Measurements from ENCODE around the gene COL18A1.

The COL18A1 gene

DNA sequence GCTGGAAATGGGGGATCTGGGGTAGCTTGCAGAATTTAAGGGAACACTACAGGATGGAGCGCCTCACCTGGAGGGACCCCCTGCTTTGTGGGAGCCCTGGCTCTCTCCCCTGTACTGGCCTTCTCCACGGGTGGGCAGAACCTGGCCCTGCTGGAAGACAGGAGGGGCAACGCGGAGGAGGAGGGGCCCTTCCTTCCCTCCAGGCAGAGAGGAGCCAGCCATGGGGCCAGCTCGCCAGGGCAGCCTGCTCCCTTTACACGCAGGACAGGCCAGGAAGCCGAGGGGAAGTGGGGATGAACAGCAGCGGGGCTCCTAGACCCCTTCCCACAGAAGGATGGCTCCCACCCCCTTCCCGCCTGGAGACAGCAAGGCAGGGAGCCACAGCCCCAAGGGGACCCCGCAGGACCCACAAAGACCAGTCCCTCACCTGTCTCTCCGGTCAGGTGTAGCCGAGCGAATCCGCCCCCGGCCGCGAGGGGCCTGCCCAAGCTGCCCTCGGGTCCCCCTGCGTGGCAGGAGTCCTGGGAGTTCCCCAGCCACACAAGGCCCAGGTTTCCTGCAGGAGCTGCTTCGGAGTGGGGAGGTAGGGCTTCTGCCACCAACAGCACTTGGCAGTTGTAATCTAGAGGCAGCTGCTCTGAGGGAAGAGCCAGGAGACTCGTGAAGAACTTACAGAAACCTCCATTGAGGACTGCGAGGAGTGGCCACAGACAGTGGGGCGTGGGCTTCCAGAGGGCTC is 138.9 kb downstream of the COL18A1 start:
- TF ChIP-seq FOXM1 (IDR thresholded peaks at IDR 0.05; ENCODE audit: borderline replicate concordance) (no peak), NFRKB (IDR thresholded peaks at IDR 0.05) (no peak), SP1 (IDR thresholded peaks at IDR 0.05) (no peak), ARNT (IDR thresholded peaks at IDR 0.05) (no peak), ZNF384 (IDR thresholded peaks at IDR 0.05) (no peak), SUZ12 (IDR thresholded peaks at IDR 0.05) (no peak), HDGF (IDR thresholded peaks at IDR 0.05; ENCODE audit: borderline replicate concordance) (no peak), FOXK2 (IDR thresholded peaks at IDR 0.05) (no peak), CTBP1 (IDR thresholded peaks at IDR 0.05; ENCODE audit: borderline replicate concordance) (no peak), TARDBP (IDR thresholded peaks at IDR 0.05) (no peak), L3MBTL2 (conservative IDR thresholded peaks at IDR 0.05) (no peak), LEF1 (IDR thresholded peaks at IDR 0.05; ENCODE audit: borderline replicate concordance) (no peak), FOXA1 (IDR thresholded peaks at IDR 0.05) (no peak), BHLHE40 (IDR thresholded peaks at IDR 0.05; ENCODE audit: borderline replicate concordance) (no peak), ELF4 (IDR thresholded peaks at IDR 0.05) (no peak)
- TF ChIP-seq, protein P1, sequence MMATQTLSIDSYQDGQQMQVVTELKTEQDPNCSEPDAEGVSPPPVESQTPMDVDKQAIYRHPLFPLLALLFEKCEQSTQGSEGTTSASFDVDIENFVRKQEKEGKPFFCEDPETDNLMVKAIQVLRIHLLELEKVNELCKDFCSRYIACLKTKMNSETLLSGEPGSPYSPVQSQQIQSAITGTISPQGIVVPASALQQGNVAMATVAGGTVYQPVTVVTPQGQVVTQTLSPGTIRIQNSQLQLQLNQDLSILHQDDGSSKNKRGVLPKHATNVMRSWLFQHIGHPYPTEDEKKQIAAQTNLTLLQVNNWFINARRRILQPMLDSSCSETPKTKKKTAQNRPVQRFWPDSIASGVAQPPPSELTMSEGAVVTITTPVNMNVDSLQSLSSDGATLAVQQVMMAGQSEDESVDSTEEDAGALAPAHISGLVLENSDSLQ (IDR thresholded peaks at IDR 0.05): no peak
- ChIA-PET CTCF (no interaction called here), POLR2A (no interaction called here)
- no peak for DNase-seq (ENCODE audit: extremely low spot score)

DNA sequence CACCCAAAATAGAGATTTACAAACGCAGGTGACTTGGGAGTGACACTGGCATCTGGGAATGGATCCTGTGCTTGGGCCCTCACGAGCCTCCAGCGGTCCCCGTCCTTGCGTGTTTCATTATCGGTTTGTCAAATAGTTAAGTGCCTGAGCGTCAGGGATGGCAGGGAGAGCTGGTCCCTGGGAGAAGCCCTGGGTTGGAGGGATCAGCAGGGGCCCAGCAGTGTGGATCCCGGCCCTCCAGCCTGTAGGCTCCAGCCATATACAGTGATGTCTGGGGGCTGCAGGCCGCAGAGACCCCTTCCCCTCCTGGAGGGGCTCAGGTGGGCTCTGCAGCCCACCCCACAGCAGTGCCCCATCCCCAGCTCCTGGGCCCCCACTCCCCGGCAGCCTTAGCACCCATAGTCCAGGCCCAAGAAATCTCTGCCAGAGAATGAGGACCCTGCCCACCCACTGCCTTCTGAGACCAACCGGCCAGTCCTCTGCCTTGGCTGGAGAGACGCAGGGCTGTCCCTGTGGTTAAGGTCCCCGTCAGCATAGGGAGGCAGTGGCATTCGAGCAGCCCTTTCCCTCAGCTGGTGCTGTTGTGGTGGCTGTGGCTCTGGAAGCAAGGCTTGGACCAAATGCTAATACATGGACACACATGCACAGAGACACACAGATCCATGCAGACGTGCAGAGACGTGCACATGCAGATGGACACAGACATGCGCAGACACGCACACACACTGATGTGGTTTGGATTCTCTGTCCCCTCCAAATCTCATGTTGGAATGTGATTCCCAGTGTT is 139.7 kb downstream of the COL18A1 start:
- DNase-seq (ENCODE audit: extremely low spot score): no peak
- CTCF ChIA-PET: no interaction called here
- TF ChIP-seq FOXK2 (IDR thresholded peaks at IDR 0.05) (no peak), FOXA1 (IDR thresholded peaks at IDR 0.05) (no peak), HDGF (IDR thresholded peaks at IDR 0.05; ENCODE audit: borderline replicate concordance) (no peak), ARNT (IDR thresholded peaks at IDR 0.05) (no peak), NFRKB (IDR thresholded peaks at IDR 0.05) (no peak), SP1 (IDR thresholded peaks at IDR 0.05) (no peak), TARDBP (IDR thresholded peaks at IDR 0.05) (no peak), CTBP1 (IDR thresholded peaks at IDR 0.05; ENCODE audit: borderline replicate concordance) (no peak), ZNF384 (IDR thresholded peaks at IDR 0.05) (no peak), LEF1 (IDR thresholded peaks at IDR 0.05; ENCODE audit: borderline replicate concordance) (no peak), BHLHE40 (IDR thresholded peaks at IDR 0.05; ENCODE audit: borderline replicate concordance) (no peak), SUZ12 (IDR thresholded peaks at IDR 0.05) (no peak), L3MBTL2 (conservative IDR thresholded peaks at IDR 0.05) (no peak), ELF4 (IDR thresholded peaks at IDR 0.05) (no peak), FOXM1 (IDR thresholded peaks at IDR 0.05; ENCODE audit: borderline replicate concordance) (no peak)
- TF ChIP-seq, protein P1 (IDR thresholded peaks at IDR 0.05): no peak
- POLR2A ChIA-PET: no interaction called here

DNA sequence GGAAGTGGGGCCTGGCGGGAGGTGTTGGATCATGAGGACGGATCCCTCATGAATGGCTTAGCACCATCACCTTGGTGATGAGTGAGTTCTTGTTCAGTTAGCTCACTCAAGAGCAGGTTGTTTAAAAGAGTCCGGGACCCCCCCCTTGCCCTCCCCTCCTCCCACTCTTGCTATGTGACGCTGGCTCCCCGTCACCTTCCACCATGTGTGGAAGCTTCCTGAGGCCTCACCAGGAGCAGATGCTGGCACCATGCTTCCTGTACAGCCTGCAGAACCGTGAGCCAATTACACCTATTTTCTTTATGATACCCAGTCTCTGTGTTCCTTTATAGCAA is 140.2 kb downstream of the COL18A1 start:
- TF ChIP-seq FOXA1 (IDR thresholded peaks at IDR 0.05) (no peak), L3MBTL2 (conservative IDR thresholded peaks at IDR 0.05) (no peak), ELF4 (IDR thresholded peaks at IDR 0.05) (no peak), SUZ12 (IDR thresholded peaks at IDR 0.05) (no peak), NFRKB (IDR thresholded peaks at IDR 0.05) (no peak), FOXM1 (IDR thresholded peaks at IDR 0.05; ENCODE audit: borderline replicate concordance) (no peak), CTBP1 (IDR thresholded peaks at IDR 0.05; ENCODE audit: borderline replicate concordance) (no peak), TARDBP (IDR thresholded peaks at IDR 0.05) (no peak), HDGF (IDR thresholded peaks at IDR 0.05; ENCODE audit: borderline replicate concordance) (no peak), SP1 (IDR thresholded peaks at IDR 0.05) (no peak), ARNT (IDR thresholded peaks at IDR 0.05) (no peak), ZNF384 (IDR thresholded peaks at IDR 0.05) (no peak), FOXK2 (IDR thresholded peaks at IDR 0.05) (no peak), LEF1 (IDR thresholded peaks at IDR 0.05; ENCODE audit: borderline replicate concordance) (no peak), BHLHE40 (IDR thresholded peaks at IDR 0.05; ENCODE audit: borderline replicate concordance) (no peak)
- TF ChIP-seq, protein P1 (IDR thresholded peaks at IDR 0.05): no peak
- DNase-seq (ENCODE audit: extremely low spot score): no peak
- ChIA-PET POLR2A (no interaction called here), CTCF (no interaction called here)

DNA sequence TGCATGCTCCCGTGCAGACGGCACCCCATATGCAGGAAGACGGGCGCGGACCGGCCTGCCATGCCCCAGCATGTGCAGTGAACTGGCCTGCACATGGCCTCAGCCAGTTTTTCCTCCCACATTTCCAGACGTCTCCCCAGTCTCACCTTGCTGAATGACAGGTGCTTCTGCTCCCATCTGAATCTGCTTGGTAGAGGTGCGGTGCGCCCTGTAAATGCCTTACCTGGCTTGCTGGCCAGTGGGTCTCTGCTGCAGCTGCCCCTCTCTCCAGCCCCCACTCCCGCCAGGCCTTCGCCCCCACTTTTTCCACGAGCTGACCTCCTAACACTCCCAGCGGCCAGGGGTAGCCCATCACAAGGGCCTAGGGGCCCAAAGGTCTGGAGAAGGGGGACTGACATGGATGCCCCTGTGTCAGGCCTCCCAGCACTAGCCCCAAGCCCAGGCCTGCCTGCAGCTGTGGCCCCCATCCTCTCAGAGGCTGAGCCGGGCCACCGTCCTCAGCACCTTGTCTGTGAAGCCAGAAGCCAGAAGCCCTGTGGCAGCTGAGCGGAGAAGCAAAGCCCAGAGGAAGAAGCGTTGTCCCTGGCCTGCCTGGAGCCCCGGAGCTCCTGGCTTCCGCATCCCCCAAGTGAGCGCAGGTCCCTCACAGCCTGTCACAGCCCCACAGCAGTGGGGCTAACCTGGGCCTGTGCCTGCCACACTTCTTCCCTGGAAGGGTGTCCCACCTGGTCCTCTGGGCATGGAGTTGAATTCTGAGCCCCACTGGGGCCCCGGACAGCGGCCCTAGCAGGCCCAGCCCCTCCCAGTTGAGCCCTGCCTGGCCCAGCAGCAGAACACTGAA is 140.9 kb downstream of the COL18A1 start:
- DNase-seq (ENCODE audit: extremely low spot score): no peak
- CTCF ChIA-PET: no interaction called here
- TF ChIP-seq FOXA1 (IDR thresholded peaks at IDR 0.05): no peak
- no peak for TF ChIP-seq FOXM1 (IDR thresholded peaks at IDR 0.05; ENCODE audit: borderline replicate concordance)
- TF ChIP-seq SUZ12 (IDR thresholded peaks at IDR 0.05): no peak
- TF ChIP-seq ELF4 (IDR thresholded peaks at IDR 0.05): no peak
- no peak for TF ChIP-seq CTBP1 (IDR thresholded peaks at IDR 0.05; ENCODE audit: borderline replicate concordance)
- TF ChIP-seq BHLHE40 (IDR thresholded peaks at IDR 0.05; ENCODE audit: borderline replicate concordance): no peak
- TF ChIP-seq NFRKB (IDR thresholded peaks at IDR 0.05): no peak
- no peak for TF ChIP-seq FOXK2 (IDR thresholded peaks at IDR 0.05)
- POLR2A ChIA-PET: no interaction called here

Measured in HEK293T (cell line).